Stimulated activated CD4-positive, alpha-beta T cell treated with anti-CD3 and anti-CD28 coated beads, Interleukin-1b, Interleukin-23, amount 100 ng/mL, for 48 hours (primary cell): ENCODE measurements around the gene PIR.
A peak's percentile ranks its signal among the peaks of the same experiment; 100 is the strongest.

ENCODE experiments used
- DNase-seq: peaks from one replicate; pipeline ENCODE4 v3.0.0-alpha.2; 2020

The PIR gene

DNA sequence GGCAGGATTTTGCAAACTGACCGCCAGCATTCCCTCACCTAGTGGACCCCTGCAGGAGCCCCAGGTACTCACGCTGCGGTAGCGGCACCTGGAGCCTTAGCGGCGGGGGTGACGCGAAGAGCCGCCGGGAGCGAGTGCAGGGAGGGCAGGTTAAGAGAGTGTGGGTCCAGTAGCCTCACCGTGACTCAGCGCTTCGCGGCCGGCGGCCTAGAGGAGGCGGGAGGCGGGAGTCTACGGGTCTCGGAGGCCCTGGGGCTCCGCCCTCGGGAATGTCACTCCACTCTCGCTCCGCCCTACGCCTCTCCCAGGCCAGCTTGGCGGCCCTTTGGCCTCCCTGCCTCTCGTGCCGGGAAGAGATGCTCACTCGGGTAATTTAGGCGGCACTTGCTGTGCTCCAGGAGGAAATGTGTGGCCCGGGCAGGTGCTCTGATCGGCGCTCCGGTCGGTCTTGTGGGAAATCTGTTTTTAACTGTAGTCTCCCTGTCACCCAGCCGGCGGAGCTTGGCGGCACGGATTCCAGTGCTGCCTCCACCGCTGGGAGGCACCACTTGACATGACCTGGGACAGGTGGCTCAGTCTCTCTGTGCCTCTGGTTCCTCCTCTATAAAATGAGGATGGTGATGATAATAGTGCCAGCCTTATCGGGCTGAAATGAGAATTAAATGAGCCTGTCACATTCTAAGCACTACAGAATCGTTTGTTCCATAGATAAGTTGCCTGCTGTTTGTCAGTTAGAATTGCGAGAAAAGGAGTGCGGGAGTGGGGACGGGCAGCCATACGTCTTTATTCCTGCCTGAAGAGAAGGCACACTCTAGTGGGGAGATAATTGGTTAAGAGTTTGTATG lies at the start of gene PIR:
Gene PIR (minus strand): TSS at position 216 of the 845 bp plus-strand sequence. CDS start 2,076 bp downstream, outside the sequence.
- DNase-seq, result peak; percentile 48

DNA sequence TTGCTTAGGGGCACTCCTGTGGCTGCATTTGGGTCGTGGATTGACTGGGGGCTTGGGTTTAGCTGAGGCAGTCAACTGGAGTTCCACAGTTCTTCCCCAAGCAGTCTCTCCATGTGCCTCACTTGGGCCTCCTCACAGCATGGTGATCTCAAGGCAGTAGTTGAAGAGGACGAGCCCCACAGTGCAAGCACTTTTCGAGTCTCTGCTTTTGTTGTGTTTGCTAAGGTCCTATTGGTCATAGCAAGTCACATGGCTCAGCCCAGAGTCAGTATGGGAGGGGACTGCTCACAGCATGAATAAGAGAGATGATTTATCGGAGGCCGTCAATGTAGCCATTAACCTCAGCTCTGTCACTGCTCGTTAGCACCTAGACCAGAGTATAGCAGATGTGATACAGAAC lies 37.2 kb upstream of the PIR start:
- DNase-seq, result no peak

DNA sequence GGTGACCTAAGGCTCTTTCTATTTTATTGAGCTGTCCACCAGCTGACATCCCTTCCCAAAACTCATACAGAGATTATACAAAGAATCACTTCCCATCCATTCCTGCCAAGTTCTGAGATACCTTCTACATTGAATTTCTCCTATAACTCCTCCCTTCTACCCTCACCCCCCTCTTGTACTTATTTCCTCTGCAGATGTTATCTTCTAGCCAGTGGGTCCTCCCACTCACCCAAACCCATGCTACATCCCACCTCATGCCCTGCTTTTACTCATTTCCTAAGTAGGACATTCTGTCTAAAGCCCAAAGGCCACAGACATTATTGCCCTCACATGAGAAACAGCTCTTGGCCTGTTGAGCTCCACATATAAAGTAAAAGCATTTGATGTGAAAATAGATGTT lies 36.0 kb upstream of the PIR start:
- no peak for DNase-seq

DNA sequence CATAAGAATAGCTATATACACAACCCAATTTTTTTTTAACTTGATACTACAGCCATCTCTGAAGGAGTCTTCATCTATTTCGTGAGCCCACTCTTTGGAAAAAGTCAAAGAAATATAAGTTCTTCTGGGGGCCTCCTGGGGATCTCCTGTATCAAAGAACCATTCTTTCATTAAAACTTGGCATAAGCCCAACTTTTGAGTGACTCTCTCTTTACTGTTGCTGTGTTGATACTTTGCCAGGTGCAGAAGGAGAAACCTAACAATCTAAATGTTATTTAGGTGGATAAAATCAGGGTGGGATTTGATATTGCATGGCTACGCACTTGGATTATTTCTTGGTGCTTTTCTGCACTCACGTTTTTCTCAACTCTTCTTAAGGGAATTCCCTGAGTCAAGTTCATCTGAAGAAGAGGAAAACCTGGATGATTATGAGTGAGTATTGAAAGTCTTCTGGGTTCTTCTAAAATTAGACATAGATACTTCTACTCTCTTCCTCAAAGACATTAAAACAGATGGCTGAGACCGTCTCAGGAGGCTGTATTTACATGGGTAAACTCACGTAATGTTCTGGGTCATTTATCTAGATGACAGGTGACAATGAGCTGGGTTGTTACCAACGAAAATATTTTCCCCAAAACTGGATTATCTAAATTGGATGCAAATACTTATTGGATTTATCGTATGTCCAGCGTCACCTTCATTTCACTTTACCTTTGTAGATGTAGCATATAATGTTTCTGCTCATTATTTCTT lies 32.7 kb upstream of the PIR start:
- DNase-seq, result no peak

DNA sequence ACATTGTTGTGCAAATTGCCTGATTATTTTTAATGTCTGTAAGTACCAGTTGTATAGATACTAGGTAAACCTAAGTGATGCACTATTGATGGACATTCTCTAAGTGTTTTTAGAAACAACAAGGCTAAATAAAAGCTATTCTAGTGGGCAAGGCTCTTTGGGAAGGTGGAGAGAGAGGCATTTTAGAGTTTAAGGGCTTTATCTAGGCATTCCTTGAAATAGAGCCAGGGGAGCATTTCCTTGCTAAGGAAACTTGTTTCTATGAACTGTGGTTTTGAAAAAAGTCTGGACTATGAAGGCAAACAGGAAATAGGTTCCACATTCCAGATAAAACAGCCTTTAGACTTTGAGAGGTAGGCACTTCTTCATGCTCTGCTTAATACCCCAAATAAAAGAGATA lies 31.3 kb upstream of the PIR start:
- no peak for DNase-seq

DNA sequence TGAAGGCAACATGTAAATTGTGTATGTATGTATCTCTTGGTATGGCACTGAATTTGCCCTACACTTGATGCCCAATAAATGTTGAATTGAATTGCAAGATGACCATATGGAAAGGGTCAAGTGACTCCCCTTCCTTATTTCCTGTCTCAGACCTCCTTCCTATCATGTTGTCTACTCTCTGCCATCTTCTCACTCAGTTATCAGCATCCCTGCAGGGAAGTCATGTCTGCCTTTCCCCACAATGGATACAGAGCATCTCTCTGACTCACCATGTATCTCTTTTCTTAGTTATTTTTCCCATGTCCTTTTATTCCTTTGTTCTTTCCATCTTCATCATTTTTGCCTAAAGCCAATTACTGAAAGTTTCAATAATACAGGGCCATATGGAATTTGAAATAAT lies 30.0 kb upstream of the PIR start:
- no peak for DNase-seq

DNA sequence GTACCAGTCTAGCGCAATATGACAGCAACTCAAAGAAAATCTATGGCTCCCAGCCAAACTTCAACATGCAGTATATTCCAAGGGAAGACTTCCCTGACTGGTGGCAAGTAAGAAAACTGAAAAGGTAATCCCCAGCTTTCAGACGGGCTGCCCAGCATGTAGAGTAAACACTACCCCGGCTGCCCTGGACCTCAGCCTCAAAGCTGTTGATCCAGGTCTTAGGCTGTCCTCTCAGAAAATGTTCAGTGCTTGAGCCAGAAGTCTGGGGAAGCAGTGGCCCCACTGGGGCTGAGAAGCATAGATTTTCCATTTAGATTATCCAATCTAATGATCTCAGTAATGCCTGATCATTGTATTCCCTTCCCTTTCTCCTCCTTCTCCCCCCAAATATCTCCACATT lies 29.3 kb upstream of the PIR start:
- DNase-seq, result no peak

DNA sequence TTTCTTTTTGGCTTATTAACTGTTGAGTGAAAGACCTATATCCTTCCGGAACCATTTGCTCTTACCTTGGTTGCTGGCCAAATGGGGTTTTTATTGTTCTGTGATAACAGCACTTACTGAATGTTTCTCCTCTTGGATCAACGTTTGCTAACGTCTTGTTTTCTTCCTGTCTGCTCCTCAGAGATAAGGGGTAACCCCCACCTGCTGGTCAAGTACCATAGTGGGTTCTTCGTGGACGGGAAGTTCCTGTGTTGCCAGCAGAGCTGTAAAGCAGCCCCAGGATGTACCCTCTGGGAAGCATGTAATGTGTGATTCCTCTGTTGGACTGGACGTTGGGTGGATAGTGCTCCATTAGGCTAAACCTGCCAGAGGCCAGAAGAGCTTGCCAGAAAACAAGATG lies 22.8 kb upstream of the PIR start:
- DNase-seq, result no peak

DNA sequence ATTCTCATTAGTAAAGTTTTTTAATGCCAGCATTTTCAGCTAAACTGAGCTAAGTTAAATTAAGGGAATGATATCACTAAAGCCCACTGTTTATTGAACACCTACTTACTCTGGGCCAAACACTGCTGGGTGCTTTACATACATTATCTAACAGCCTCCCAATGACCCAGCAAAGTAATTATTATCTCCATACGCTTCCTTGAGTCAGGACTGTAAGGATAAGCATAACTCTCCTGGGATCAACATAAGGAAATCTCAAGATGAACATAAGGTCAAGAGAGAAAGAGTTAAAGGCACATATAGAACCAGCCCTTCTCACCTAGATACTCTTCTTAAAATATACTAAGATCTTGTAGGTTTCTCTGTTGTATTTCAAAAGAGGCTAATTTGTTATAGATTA lies 21.1 kb upstream of the PIR start:
- DNase-seq, result no peak

DNA sequence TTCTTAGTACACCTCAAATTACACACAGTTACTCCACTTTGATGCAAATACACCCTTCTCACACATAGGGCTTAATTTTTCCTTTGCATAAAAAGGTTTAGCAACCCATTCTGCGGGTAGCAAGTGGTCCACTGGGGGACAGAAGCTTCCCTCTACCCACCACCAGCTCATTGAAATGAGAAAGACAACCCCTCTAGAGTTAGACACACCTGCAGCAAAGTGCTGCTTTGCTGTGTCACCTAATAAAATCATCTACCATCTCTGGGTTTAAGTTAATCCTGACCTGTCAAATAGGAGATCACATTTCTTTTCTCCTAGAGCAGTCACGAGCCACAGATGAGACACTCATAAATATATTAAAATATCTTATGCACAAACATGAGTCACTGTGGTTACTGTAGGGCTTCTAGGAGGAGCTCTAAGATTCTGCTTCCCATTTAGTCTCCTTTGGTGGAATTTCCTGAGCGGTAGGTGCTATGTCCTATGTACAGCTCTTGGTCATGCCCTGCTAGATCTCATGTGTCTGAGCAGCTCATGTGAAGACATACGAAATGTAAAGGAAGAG lies 19.4 kb upstream of the PIR start:
- no peak for DNase-seq

DNA sequence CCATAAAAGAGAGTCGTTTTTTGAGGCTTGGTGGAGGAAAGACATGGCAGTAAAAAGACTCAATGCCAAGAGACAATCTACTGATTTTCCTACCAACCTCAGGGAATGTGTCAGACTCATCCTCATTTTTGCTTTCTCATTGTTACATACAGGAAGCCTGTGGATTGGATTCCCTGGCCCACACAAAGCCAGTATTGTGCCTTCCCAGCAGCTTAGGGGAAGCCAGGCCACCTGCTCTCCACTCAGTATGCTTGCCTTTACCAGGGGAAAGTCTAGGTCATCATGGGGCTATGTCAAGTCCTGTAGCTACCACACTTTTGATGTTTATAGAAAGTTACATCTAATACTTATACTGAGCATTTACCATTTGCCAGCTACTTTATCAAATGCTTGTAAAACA lies 18.4 kb upstream of the PIR start:
- no peak for DNase-seq

DNA sequence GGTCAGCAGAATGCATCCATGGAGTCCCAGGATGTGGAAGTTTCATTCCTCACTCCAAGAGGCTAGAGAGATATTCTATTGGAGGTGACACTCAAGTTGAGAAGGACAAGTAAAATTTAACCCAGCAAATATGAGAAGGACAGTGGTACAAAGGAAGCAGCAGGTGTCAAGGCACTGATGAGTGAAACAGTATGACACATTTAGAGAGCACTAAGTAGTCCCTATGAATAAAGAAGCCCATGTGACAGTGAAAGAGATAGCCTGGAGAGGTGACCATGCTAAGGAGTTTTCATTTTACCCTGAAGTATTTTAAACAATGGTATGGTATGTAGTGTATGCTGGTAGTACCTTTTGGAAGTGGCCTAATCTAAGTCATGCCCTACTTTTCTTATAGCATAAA lies 16.7 kb upstream of the PIR start:
- no peak for DNase-seq

DNA sequence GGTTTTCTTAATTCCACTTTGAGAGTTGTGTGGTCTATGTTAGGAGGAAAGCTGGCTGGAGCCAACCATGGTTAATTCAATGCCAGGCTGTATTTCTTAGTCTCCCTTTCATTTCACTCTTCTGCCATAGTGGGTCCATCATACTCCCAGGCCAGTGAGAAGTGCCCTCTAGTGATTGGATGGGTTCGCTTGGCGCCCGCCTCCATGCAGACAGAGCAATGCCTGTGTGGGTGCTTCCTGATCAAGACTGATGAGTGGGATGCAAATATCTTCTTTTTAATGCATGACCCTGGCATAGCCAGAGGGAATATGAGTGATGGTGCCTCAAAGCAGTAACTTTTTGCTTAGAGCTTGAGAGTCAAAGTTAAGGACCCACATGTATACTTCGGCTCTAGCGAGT lies 13.9 kb upstream of the PIR start:
- no peak for DNase-seq

DNA sequence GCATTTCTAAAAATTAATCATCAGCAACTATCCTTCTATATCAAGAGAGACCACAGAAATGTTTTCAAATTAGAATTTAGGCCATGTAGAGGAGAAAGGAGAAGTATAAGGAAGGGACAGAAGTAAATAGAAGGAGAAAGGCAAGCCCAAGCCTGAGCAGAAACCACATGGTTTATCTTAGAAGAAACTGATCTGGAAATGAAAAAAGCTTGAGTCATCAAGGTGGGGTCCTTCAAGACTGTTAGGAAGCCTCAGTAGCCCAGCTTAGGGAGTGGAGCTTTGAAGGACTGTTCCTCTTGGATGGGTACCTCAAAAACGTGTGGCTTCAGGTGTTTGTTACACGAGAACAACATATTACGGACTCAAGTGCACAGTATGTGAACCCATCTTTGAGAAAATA lies 12.0 kb upstream of the PIR start:
- no peak for DNase-seq

DNA sequence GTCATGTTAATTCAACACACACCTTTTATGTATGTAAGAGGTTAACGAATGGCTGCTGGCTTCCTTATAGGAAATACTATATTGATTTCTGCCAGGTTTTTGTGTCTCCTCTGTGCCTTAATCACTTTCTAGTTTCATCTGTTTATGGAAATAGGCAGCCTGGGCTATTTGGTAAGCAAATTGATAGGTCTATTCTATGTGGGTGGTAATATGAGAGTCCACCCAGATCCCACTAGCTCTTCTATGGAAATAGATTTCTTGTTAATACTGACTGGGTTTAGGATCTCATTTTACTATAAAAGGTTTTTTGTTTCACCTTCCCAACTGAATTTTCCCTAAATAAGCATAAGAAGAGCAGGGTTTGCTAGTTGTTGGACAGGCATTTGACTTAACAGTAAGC lies 11.5 kb upstream of the PIR start:
- no peak for DNase-seq

DNA sequence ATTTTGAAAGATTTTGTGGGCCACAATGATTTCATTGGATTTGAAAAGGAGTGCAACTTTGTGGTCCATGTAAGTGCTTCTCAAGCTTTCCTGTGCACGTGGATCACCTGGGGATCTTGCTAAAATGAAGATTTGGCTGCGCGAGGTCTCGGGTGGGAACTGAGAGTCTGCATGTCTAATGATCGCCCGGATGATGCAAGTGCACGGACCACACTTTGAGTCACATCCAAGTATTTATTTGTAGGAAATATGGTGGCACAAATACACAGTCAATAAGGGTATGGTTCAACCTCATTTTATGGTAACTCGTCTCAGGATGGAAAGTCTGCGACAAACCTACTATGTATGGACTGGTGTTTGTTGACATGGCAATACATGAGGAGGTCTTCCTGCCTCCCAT lies 8.4 kb upstream of the PIR start:
- no peak for DNase-seq

DNA sequence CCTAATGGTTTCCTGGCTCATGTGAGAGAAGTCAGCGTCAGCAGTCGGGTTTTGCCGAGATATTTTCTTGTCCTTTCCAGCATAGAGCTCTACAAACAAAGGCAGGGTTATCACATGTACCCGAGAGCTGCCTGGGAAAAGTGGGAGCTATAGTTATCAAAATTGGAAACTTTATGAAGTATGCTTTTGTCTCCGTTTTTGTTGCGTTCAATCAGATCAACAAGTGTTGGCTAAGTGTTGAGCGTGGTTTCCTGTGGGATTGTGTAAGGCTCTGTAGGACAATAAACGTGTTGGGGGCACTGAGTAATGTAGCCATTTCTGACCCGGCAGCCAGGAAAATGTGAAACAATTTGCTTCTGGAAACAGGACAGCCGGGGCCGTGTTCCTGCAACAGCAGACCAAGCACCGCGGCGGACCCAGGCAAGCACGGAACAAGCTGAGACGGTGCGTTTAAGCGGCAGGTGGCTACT lies 7.4 kb upstream of the PIR start, which contains the start of gene BMX:
Gene BMX (plus strand): TSS at position 311 of the 470 bp plus-strand sequence. CDS start 7,547 bp downstream, outside the sequence.
- no peak for DNase-seq

DNA sequence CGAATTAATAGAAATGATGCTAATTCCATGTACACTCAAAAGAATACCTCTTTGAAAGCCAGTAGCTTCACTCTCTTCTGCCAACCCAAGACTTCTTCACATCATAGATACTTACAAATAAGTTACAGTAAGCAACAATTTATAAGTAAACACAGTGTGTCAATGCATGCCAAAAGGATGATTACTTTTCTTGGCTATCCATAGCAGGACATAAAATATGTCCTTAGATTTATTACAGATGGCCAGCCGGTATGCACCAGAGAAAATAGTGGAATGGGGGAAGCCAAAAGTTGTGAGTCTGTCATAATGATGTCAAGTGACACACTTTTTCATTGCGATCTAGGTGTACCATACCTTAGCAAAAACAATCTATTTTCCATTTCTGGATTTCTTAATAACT lies 6.8 kb upstream of the PIR start:
- DNase-seq, result no peak

DNA sequence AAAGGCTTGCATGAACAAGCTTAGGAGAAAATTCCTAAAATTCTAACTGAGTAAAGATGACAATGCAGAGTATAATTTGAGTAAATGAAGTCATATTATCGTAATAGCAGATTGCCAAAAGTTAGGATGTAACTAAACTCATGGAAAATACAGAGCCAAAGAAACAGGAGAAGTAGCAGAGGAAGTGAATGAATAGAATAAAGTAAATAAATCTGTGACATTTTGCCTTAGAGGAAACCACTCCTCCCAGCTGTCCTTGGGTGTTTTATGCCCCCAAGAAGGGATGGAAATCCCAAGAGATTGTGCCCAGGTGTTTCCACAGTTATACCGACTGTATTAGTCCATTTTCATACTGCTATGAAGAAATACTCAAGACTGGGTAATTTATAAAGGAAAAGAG lies 5.6 kb upstream of the PIR start:
- DNase-seq, result no peak

DNA sequence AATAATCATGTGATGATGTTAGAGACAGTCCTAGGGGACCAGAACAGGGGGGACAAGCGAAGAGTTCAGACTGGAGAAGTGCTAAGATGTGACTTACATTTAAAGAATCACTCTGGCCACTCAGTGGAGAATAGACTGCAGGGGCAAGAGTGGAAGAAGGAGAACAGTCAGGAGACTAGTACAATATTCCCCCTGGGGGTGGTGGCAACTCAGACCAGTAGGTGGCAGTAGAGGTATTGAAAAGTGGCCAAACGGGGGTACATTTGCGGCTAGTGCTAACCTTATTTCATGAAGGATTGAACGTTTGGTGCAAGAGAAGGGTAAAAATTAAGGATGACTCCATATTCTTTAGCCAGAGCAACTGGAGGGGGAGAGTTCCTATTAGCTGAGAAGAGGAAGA lies 4.7 kb upstream of the PIR start:
- peak; percentile 26 for DNase-seq

DNA sequence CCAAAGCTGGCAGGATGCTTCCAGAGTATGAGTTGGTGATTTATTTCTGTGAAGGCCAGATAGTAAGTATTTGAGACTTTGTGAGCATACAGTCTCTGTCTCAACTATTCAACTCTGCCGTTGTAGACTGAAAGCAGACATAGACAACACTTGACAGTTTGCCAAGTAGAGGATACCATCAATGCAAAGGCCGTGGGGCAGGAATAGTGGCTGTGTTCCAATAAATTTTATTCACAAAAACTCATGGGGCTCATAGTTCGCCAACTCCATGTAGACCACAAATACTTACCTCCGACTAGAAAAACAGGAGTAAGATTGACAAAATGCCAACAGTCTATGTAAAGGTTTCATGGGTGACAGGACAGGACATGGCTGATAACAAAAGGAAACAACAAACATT lies 3.7 kb upstream of the PIR start:
- DNase-seq, result no peak

DNA sequence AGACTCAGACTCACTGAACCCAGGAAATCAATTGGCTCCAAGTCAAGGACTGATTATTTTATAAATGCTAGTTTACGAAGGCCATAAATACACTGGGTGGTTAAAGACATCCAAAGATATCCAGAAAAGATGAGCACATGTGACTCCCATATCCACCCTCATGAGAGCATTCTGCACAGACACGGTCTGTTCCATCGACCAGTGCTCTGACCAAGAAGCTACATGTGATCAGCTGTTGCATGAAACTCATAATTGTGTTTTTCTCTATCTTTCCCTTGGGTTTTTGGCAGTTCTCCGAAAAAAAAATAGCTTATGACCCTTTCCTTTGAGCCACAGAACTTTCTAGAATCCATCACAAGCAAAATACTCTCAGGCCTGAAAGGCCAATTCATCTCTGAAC lies 2.7 kb upstream of the PIR start:
- DNase-seq, result no peak

DNA sequence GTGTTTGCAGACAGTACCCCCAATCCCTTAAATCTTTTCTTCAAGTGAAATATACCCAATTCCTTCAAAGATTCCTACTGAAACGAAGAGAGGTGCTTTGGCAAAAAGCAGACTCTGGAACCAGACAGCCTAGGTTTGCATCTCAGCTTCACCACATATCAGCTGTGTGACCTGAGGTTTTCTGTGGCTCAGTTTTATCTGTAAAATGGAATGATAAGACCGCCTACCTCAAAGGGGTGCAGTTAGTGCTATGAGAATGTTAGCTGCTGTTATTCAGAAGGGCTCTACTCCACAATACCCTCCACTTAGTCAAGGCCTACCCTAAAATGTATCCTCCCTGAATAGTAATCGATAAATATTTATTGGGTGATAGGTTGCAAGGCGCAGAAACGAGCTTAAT lies 664 bp downstream of the PIR start:
- no peak for DNase-seq

DNA sequence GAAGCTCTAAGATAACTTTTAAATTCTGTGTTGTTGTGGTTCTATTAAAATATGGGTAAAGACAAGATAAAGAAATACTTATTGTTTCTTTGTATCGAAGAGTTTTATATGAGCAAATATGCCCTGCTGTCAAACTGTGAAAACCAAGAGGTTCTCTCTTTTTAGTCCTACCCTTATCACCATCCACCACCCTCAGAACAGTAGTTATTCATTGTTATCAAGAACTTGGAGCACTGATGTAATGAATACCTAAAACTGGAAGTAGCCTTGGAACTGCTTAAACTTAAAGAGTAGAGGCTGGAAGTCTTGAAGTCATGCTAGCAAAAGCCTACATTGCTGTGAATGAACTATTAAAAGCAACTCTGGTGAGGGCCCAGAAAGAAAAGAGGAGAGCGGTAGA lies 9.2 kb downstream of the PIR start:
- no peak for DNase-seq
